Measurements from ENCODE around the gene RBM24. TPM values are rescaled to one million over a fixed set of nuclear protein-coding genes. Genes with fewer than 3 reads are reported as not detected.
A peak's percentile ranks its signal among the peaks of the same experiment; 100 is the strongest.

Gene RBM24
- total and polyA plus RNA-seq, 2 donors (not counting 1 experiment from before 2014, with no cell fraction given) = 2.5 TPM

DNA sequence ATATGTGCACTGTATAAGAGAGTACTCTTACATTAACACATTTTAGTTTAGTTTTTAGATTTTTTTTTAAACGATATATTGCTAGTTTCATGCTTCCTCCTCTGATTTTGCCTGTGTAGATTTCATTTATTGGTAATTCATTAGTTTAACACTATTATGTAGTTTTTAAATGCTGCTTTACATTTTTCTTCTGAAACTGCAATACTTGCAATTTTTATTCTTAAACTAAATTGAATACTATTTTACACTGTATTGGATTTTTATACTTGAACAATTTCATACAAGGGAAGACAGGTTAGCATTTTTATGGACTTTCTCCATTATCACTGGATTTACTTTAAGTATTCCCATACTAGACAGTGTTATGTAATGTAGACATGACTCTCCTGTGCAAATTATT is 12.2 kb downstream of the RBM24 start:
- TF ChIP-seq EZH2 (IDR thresholded peaks at IDR 0.05; ENCODE audit: low read length, missing control alignments) (no peak), CTCF (conservative IDR thresholded peaks at IDR 0.05 in 1 of 2, IDR thresholded peaks at IDR 0.05 in 1 of 2; ENCODE audit: low read depth in 1 of 2, low read length in 2 of 2) (no peak)
- Histone ChIP-seq H3K4me1 (ENCODE audit: control insufficient read depth, extremely low read depth, insufficient read depth, low read length) (no peaks in the 10 kb centered on the region), H2AFZ (ENCODE audit: low read length) (no peak overlapping the region), H3K9ac (ENCODE audit: insufficient read depth, low read length) (no peak overlapping the region), H3K9me3 (ENCODE audit: control insufficient read depth, insufficient read depth, low read depth, low read length) (no peaks in the 10 kb centered on the region), H3K4me2 (ENCODE audit: extremely low read depth, insufficient read depth, low read length) (no peak overlapping the region), H3K36me3 (ENCODE audit: control insufficient read depth, insufficient read depth, low read length) (no peaks in the 10 kb centered on the region), H3K79me2 (ENCODE audit: control insufficient read depth, insufficient read depth, low read length) (no peaks in the 10 kb centered on the region), H3K27me3 (ENCODE audit: control insufficient read depth, insufficient read depth, low read length) (no peaks in the 10 kb centered on the region), H4K20me1 (ENCODE audit: control insufficient read depth, extremely low read depth, insufficient read depth, low read length) (no peaks in the 10 kb centered on the region), H3K27ac (ENCODE audit: insufficient read depth, low read length) (no peak overlapping the region), H3K4me3 (replicated peaks in 1 of 4; ENCODE audit: control extremely low read depth in 1 of 4, insufficient read depth in 1 of 4, low read depth in 3 of 4, low read length in 4 of 4) (no peak overlapping the region)
- no peak for DNase-seq (ENCODE audit: low read depth in 2 of 2)

GRCh38 chr6:17297271-17298080 is 16.3 kb downstream of the RBM24 start:
- H3K9ac ChIP-seq (ENCODE audit: insufficient read depth, low read length) = no peak overlapping the region
- no peaks in the 10 kb centered on the region for H3K27me3 ChIP-seq (ENCODE audit: control insufficient read depth, insufficient read depth, low read length)
- no peak overlapping the region for H2AFZ ChIP-seq (ENCODE audit: low read length)
- H3K36me3 ChIP-seq (ENCODE audit: control insufficient read depth, insufficient read depth, low read length) = no peaks in the 10 kb centered on the region
- no peaks in the 10 kb centered on the region for H3K79me2 ChIP-seq (ENCODE audit: control insufficient read depth, insufficient read depth, low read length)
- H3K4me3 ChIP-seq (replicated peaks in 1 of 4; ENCODE audit: control extremely low read depth in 1 of 4, insufficient read depth in 1 of 4, low read depth in 3 of 4, low read length in 4 of 4) = no peak overlapping the region
- H3K27ac ChIP-seq (ENCODE audit: insufficient read depth, low read length) = no peak overlapping the region
- peak; percentile 52 to 60 for DNase-seq (ENCODE audit: low read depth in 2 of 2)
- no peaks in the 10 kb centered on the region for H3K4me1 ChIP-seq (ENCODE audit: control insufficient read depth, extremely low read depth, insufficient read depth, low read length)
- TF ChIP-seq EZH2 (IDR thresholded peaks at IDR 0.05; ENCODE audit: low read length, missing control alignments) (no peak), CTCF (conservative IDR thresholded peaks at IDR 0.05 in 1 of 2, IDR thresholded peaks at IDR 0.05 in 1 of 2; ENCODE audit: low read depth in 1 of 2, low read length in 2 of 2) (no peak)
- no peak overlapping the region for H3K4me2 ChIP-seq (ENCODE audit: extremely low read depth, insufficient read depth, low read length)
- H4K20me1 ChIP-seq (ENCODE audit: control insufficient read depth, extremely low read depth, insufficient read depth, low read length) = no peaks in the 10 kb centered on the region
- no peaks in the 10 kb centered on the region for H3K9me3 ChIP-seq (ENCODE audit: control insufficient read depth, insufficient read depth, low read depth, low read length)

DNA sequence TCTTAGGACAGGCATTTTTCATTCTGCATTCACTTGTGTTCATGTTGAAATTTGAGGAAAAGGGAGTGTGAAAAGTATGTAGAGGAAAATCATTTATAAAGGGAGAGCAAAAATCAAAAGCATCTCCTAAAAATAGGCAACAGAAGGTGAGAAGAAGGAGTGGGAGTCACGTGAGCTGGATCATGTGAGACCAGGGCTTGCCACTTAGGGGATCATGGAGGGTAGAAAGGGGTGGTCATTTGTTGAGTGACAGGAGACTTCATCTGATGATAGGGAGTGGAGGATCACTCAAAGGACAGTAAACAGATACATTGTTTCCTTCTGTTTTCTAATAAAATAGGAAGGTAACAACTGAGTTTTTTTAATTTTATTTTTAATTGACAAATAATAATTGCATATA is 17.1 kb downstream of the RBM24 start:
- H2AFZ ChIP-seq (ENCODE audit: low read length) = no peak overlapping the region
- no peak for TF ChIP-seq EZH2 (IDR thresholded peaks at IDR 0.05; ENCODE audit: low read length, missing control alignments)
- TF ChIP-seq CTCF (conservative IDR thresholded peaks at IDR 0.05 in 1 of 2, IDR thresholded peaks at IDR 0.05 in 1 of 2; ENCODE audit: low read depth in 1 of 2, low read length in 2 of 2) = no peak
- H3K36me3 ChIP-seq (ENCODE audit: control insufficient read depth, insufficient read depth, low read length) = no peaks in the 10 kb centered on the region
- no peaks in the 10 kb centered on the region for H3K9me3 ChIP-seq (ENCODE audit: control insufficient read depth, insufficient read depth, low read depth, low read length)
- no peak overlapping the region for H3K4me3 ChIP-seq (replicated peaks in 1 of 4; ENCODE audit: control extremely low read depth in 1 of 4, insufficient read depth in 1 of 4, low read depth in 3 of 4, low read length in 4 of 4)
- no peak for DNase-seq (ENCODE audit: low read depth in 2 of 2)
- H3K27me3 ChIP-seq (ENCODE audit: control insufficient read depth, insufficient read depth, low read length) = no peaks in the 10 kb centered on the region
- no peaks in the 10 kb centered on the region for H3K4me1 ChIP-seq (ENCODE audit: control insufficient read depth, extremely low read depth, insufficient read depth, low read length)
- no peak overlapping the region for H3K27ac ChIP-seq (ENCODE audit: insufficient read depth, low read length)
- H3K9ac ChIP-seq (ENCODE audit: insufficient read depth, low read length) = no peak overlapping the region
- H4K20me1 ChIP-seq (ENCODE audit: control insufficient read depth, extremely low read depth, insufficient read depth, low read length) = no peaks in the 10 kb centered on the region
- no peak overlapping the region for H3K4me2 ChIP-seq (ENCODE audit: extremely low read depth, insufficient read depth, low read length)
- no peaks in the 10 kb centered on the region for H3K79me2 ChIP-seq (ENCODE audit: control insufficient read depth, insufficient read depth, low read length)
